HepG2 (cell line): ENCODE measurements around the gene SLC9A9. TPM values are rescaled to one million over a fixed set of nuclear protein-coding genes. Genes with fewer than 3 reads are reported as not detected.

Experiments
- ATAC-seq: fragments of 200-7000 bp; cut with Tn5 transposase; 3 replicates; pipeline ENCODE4 v1.9.1; 2020; ENCODE audit warnings: mild to moderate bottlenecking, moderate library complexity
- BruUV-seq: library from RNA; stranded (reverse); fragments of 400-500 nt; replicated peaks from 2 replicates; lab custom pipeline; 2021; lab: Mats Ljungman, UMichigan
- CTCF ChIA-PET: fragments of 300-600 bp; formaldehyde crosslinking; extraction: SDS; loops from one replicate; lab custom pipeline; 2021; ENCODE audit warnings: low total read pairs, inconsistent platforms, low intra/inter-chr PET ratio; lab: Yijun Ruan, JAX
- POLR2A ChIA-PET: fragments of 350-600 bp; sonication (Branson Sonifier 250); formaldehyde crosslinking; loops from one replicate; lab custom pipeline; 2020; ENCODE audit warnings: antibody characterized with exemption, inconsistent platforms; lab: Yijun Ruan, JAX
- DNase-seq: peaks from one replicate; pipeline ENCODE4 v3.0.0-alpha.2; 2015; ENCODE audit warnings: low spot score
- FAIRE-seq: peaks from 3 replicates; lab custom pipeline; 2011; peaks lifted over from hg19 to GRCh38; lab: Jason Lieb, UNC
- H2AFZ ChIP-seq: one replicate; pipeline ENCODE4 v1.6.1; 2011; ENCODE audit warnings: low read length, inconsistent platforms
- H3K27ac ChIP-seq: fragments of 300-600 bp; 3 replicates; pipeline ENCODE4 v1.8.0; 2011; ENCODE audit warnings: mixed run types, mild to moderate bottlenecking, mixed read lengths, low read length, inconsistent platforms; ENCODE audit not compliant: insufficient read depth; ENCODE audit errors: extremely low read length
- H3K27me3 ChIP-seq, 2 experiments: fragments of 200-600 bp in 1 of 2; 2 replicates in 1 of 2; 3 replicates in 1 of 2; pipeline versions ENCODE4 v1.6.0 to v1.8.0; 2011; ENCODE audit warnings: low read length in 2 of 2, mild to moderate bottlenecking in 2 of 2, moderate library complexity in 2 of 2, inconsistent platforms in 1 of 2; ENCODE audit not compliant: insufficient read depth in 2 of 2, control insufficient read depth in 1 of 2
- H3K36me3 ChIP-seq, 2 experiments: fragments of 200-600 bp in 1 of 2; replicated peaks in 1 of 2; 2 replicates in 1 of 2; 3 replicates in 1 of 2; pipeline versions ENCODE4 v1.5.1 to v1.8.0; 2011; ENCODE audit warnings: low read length in 2 of 2, inconsistent platforms in 1 of 2; ENCODE audit not compliant: insufficient read depth in 2 of 2, control insufficient read depth in 1 of 2
- H3K4me1 ChIP-seq: 2 replicates; pipeline ENCODE4 v1.5.1; 2012; ENCODE audit warnings: low read length, inconsistent platforms; ENCODE audit not compliant: insufficient read depth
- H3K4me2 ChIP-seq: 2 replicates; pipeline ENCODE4 v1.6.0; 2011; ENCODE audit warnings: low read depth, low read length, inconsistent platforms
- H3K4me3 ChIP-seq, 3 experiments: fragments of 200-600 bp in 1 of 3; sonication (generic), shearing (Covaris generic) in 1 of 3; replicated peaks in 1 of 3; 2 replicates each; pipeline ENCODE4 v1.5.1; 2011 to 2016; ENCODE audit warnings: low read length in 3 of 3, inconsistent platforms in 2 of 3, low read depth in 2 of 3, mild to moderate bottlenecking in 2 of 3, control low read depth in 1 of 3, mixed read lengths in 1 of 3; ENCODE audit not compliant: insufficient read depth in 1 of 3
- H3K79me2 ChIP-seq: one replicate; pipeline ENCODE4 v1.6.1; 2011; ENCODE audit warnings: low read length, inconsistent platforms; ENCODE audit not compliant: insufficient read depth
- H3K9ac ChIP-seq: 2 replicates; pipeline ENCODE4 v1.6.0; 2011; ENCODE audit warnings: mild to moderate bottlenecking, low read depth, low read length, inconsistent platforms; ENCODE audit not compliant: insufficient read depth
- H3K9me3 ChIP-seq: 2 replicates; pipeline ENCODE4 v1.5.1; 2012; ENCODE audit warnings: mild to moderate bottlenecking, low read length
- H4K20me1 ChIP-seq: 2 replicates; pipeline ENCODE4 v1.6.0; 2011; ENCODE audit warnings: inconsistent platforms, mild to moderate bottlenecking, low read length, moderate library complexity; ENCODE audit not compliant: insufficient read depth
- KLF11 ChIP-seq: IDR thresholded peaks from 2 replicates; pipeline ENCODE4 v1.6.1; 2016; ENCODE audit warnings: missing compliant biosample characterization
- NFATC3 ChIP-seq: sonication (generic); formaldehyde crosslinking; IDR thresholded peaks from 2 replicates; pipeline ENCODE4 v1.5.1; 2020; ENCODE audit warnings: mild to moderate bottlenecking, missing genetic modification reagents
- PHF20 ChIP-seq: sonication (generic); formaldehyde crosslinking; IDR thresholded peaks from 2 replicates; pipeline ENCODE4 v1.5.0; 2020; ENCODE audit warnings: mild to moderate bottlenecking, missing genetic modification reagents
- PTBP1 ChIP-seq: fragments of 200-400 bp; formaldehyde crosslinking; IDR thresholded peaks from 2 replicates; pipeline ENCODE4 v1.6.1; 2018; ENCODE audit warnings: low read length, low read depth; ENCODE audit not compliant: poor library complexity, severe bottlenecking
- ZFP41 ChIP-seq: sonication (generic); formaldehyde crosslinking; IDR thresholded peaks from 2 replicates; pipeline ENCODE4 v1.4.0; 2020; ENCODE audit warnings: mild to moderate bottlenecking, missing genetic modification reagents, borderline replicate concordance
- ZNF547 ChIP-seq: sonication (generic); formaldehyde crosslinking; IDR thresholded peaks from 2 replicates; pipeline ENCODE4 v1.5.1; 2020; ENCODE audit warnings: mild to moderate bottlenecking, missing genetic modification reagents
- ZNF746 ChIP-seq: sonication (generic); formaldehyde crosslinking; IDR thresholded peaks from 2 replicates; pipeline ENCODE4 v1.8.0; 2022; ENCODE audit warnings: mild to moderate bottlenecking, missing genetic modification reagents
- WGBS: methylation state at CpG from one replicate; pipeline ENCODE4 v1.1.6; 2017; ENCODE audit warnings: low lambda C conversion rate; 5-methylcytosine and 5-hydroxymethylcytosine counted together
- in situ Hi-C: cut with HindIII; loops from 2 replicates; pipeline ENCODE4 v1.10.0; 2017; ENCODE audit warnings: low pct_unique_long_range_greater_than_20kb; ENCODE audit not compliant: extremely low pct_ligation_motif_present
- intact Hi-C: fragments of 100-400 bp; cut with micrococcal nuclease; formaldehyde crosslinking; loops from one replicate; pipeline ENCODE4 v1.10.0; 2022; ENCODE audit not compliant: unreplicated experiment
- polyA plus RNA-seq, 8 experiments: library from polyadenylated mRNA; depleted of rRNA in 3 of 8; stranded (reverse) in 7 of 8; unstranded in 1 of 8; fragments of >200 nt; fragmentation: Illumina TruSeq in 4 of 8; extraction: Trizol in 4 of 8; gene quantifications; 2 replicates each; pipeline versions ENCODE4 v1.2.1 to v1.2.3, GENCODE V29; 2011 to 2016; ENCODE audit warnings: low read depth in 4 of 8, missing spikeins in 1 of 8, mixed read lengths in 1 of 8; ENCODE audit not compliant: insufficient read depth in 1 of 8
- total RNA-seq, 5 experiments: library from RNA; depleted of rRNA; stranded (reverse); fragments of >200 nt; fragmentation: Illumina TruSeq; extraction: Trizol; gene quantifications; 2 replicates each; pipeline ENCODE4 v1.2.3, GENCODE V29; 2016; ENCODE audit warnings: low read depth in 1 of 5
- TF ChIP-seq, protein P1 (sequence below): sonication (generic); formaldehyde crosslinking; IDR thresholded peaks from 2 replicates; pipeline ENCODE4 v1.5.0; 2020; ENCODE audit warnings: missing genetic modification reagents, mild to moderate bottlenecking, borderline replicate concordance
- TF ChIP-seq, protein P2 (sequence below): sonication (generic); formaldehyde crosslinking; IDR thresholded peaks from 2 replicates; pipeline ENCODE4 v1.8.1; 2023; ENCODE audit warnings: mild to moderate bottlenecking, missing genetic modification reagents

SLC9A9 gene
- total and polyA plus RNA-seq, 2 of the 13 experiments (the other 11 are each of a cell fraction or from before 2014, with no cell fraction given), result not detected

DNA sequence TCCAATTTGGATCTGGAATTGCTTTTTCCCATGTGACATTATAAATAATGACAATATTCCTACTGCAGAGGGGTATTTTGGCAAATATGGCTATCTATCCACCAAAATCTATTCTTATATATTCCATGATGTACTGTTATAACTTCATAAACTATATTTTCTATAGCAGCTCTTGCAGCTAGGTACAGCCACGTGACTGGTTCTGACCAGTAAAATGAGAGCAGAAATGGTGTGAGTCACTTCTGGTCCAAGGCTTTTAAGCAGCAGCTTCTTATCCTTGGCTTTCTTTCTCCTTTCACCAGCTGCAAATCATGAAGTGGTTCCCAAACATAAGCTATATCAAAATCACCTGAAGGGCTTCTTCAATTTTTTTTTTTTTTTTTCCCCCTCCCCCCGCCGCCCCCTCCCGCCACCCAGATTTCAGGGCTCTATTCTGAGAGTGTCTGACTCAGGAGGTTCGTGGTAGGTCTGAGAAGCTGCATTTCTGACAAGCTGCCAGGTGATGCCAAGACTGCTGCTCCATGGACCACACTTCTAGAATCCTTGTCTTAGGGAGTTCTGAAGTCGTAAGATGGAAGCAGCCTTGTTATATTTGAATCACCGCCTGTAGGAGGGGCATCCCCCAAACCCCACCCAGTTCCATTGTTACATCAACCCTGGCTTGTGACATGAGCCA is 371.2 kb downstream of the SLC9A9 start (continued):
- no peak for TF ChIP-seq KLF11 (CRISPR knock-in tag)
- TF ChIP-seq, protein P1, sequence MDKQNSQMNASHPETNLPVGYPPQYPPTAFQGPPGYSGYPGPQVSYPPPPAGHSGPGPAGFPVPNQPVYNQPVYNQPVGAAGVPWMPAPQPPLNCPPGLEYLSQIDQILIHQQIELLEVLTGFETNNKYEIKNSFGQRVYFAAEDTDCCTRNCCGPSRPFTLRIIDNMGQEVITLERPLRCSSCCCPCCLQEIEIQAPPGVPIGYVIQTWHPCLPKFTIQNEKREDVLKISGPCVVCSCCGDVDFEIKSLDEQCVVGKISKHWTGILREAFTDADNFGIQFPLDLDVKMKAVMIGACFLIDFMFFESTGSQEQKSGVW (CRISPR knock-in tag), result no peak
- no peak for TF ChIP-seq PHF20

DNA sequence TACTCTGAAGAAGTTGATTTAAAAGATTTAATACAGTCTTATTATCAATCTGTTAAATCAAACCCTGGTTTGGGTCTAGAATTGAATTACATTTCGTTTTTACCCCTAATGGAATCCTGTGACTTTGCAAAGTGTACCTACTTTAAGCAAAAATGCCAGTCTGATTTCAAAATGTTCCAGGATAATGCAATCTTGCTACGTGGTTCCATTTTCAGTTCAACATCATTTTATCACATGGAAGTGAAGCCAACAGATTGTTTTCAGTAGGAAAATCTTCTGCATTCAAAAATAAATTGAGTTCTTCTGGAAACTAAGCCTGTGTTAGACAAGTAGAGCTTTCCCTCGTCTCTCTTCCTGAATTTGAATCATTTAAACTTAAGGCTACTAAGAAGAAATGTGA is 372.3 kb downstream of the SLC9A9 start:
- TF ChIP-seq ZNF746 (CRISPR knock-in tag), result no peak
- no peak for TF ChIP-seq PTBP1
- TF ChIP-seq ZNF547 (CRISPR knock-in tag), result no peak
- TF ChIP-seq NFATC3 (CRISPR knock-in tag), result no peak
- TF ChIP-seq ZFP41 (CRISPR knock-in tag), result no peak
- TF ChIP-seq, protein P2, sequence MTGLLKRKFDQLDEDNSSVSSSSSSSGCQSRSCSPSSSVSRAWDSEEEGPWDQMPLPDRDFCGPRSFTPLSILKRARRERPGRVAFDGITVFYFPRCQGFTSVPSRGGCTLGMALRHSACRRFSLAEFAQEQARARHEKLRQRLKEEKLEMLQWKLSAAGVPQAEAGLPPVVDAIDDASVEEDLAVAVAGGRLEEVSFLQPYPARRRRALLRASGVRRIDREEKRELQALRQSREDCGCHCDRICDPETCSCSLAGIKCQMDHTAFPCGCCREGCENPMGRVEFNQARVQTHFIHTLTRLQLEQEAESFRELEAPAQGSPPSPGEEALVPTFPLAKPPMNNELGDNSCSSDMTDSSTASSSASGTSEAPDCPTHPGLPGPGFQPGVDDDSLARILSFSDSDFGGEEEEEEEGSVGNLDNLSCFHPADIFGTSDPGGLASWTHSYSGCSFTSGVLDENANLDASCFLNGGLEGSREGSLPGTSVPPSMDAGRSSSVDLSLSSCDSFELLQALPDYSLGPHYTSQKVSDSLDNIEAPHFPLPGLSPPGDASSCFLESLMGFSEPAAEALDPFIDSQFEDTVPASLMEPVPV (CRISPR knock-in tag), result no peak
- Histone ChIP-seq H3K4me1 (no peaks in the 10 kb centered on the region), H4K20me1 (no peaks in the 10 kb centered on the region), H3K36me3 (no peaks in the 10 kb centered on the region), H3K9ac (no peak overlapping the region), H2AFZ (no peak overlapping the region), H3K4me3 (no peak overlapping the region), H3K27ac (no peak overlapping the region), H3K9me3 (no peaks in the 10 kb centered on the region), H3K79me2 (no peaks in the 10 kb centered on the region), H3K4me2 (no peak overlapping the region), H3K27me3 (no peaks in the 10 kb centered on the region; a peak in 1 of 5 replicates)
- CTCF ChIA-PET, result no interaction called here
- no peak for DNase-seq
- 0% methylated on average over 3 of the region's 3 CpGs for WGBS
- POLR2A ChIA-PET, result no interaction called here
- in situ Hi-C loops (no loop called here), intact Hi-C loops (no loop called here)
- no peak for ATAC-seq
- BruUV-seq, result no TSS peak
- no peak for FAIRE-seq
